Memory B cell (primary cell): Measurements from ENCODE around the gene KRT7.
"Not testable (repeated sequence)": the region's sequence is repeated elsewhere in the genome, so short reads cannot be mapped to it uniquely, and the experiment has no call there.

Experiments used
- ATAC-seq: fragments of 150-1000 bp; cut with Tn5 transposase; 2 replicates; pipeline ENCODE4 v1.10.0; 2021; ENCODE audit warnings: low read depth, mild to moderate bottlenecking, moderate library complexity
- DNase-seq, 2 donors: peaks; one replicate each; pipeline ENCODE4 v3.0.0; 2022; ENCODE audit warnings: low spot score in 2 of 2
- H3K27ac Mint-ChIP-seq: one replicate; pipeline ENCODE4 v1.8.0; 2022; ENCODE audit warnings: mild to moderate bottlenecking, moderate library complexity, mixed read lengths
- H3K27me3 Mint-ChIP-seq: one replicate; pipeline ENCODE4 v1.8.0; 2022; ENCODE audit warnings: mixed read lengths
- H3K36me3 Mint-ChIP-seq: one replicate; pipeline ENCODE4 v1.8.0; 2022; ENCODE audit warnings: mild to moderate bottlenecking, mixed read lengths
- H3K4me1 Mint-ChIP-seq: one replicate; pipeline ENCODE4 v1.8.0; 2022; ENCODE audit warnings: mixed read lengths
- H3K4me3 Mint-ChIP-seq: one replicate; pipeline ENCODE4 v1.8.0; 2022; ENCODE audit warnings: mild to moderate bottlenecking, moderate library complexity, mixed read lengths
- H3K9me3 Mint-ChIP-seq: one replicate; pipeline ENCODE4 v1.8.0; 2022; ENCODE audit warnings: mixed read lengths

Gene KRT7

GRCh38 chr12:52253391-52254179, 20.5 kb downstream of the KRT7 start:
- peaks cover 5% of the 10 kb centered on the region for H3K4me1 Mint-ChIP-seq
- H3K4me3 Mint-ChIP-seq = no peak overlapping the region
- DNase-seq (no peak), ATAC-seq (no peak)
- H3K9me3 Mint-ChIP-seq = no peaks in the 10 kb centered on the region
- H3K27ac Mint-ChIP-seq = no peak overlapping the region
- H3K36me3 Mint-ChIP-seq = no peaks in the 10 kb centered on the region
- H3K27me3 Mint-ChIP-seq = peaks cover 21% of the 10 kb centered on the region

- no peak overlapping the region for H3K27ac Mint-ChIP-seq
- ATAC-seq (no peak), DNase-seq (no peak)
- H3K27me3 Mint-ChIP-seq = peaks cover 23% of the 10 kb centered on the region
- H3K9me3 Mint-ChIP-seq = no peaks in the 10 kb centered on the region
- no peak overlapping the region for H3K4me3 Mint-ChIP-seq
- no peaks in the 10 kb centered on the region for H3K36me3 Mint-ChIP-seq
- peaks cover 5% of the 10 kb centered on the region for H3K4me1 Mint-ChIP-seq
Observed at GRCh38 chr12:52254180-52254964, 21.3 kb downstream of the KRT7 start.

- H3K9me3 Mint-ChIP-seq = no peaks in the 10 kb centered on the region
- no peak overlapping the region for H3K4me3 Mint-ChIP-seq
- peaks cover 15% of the 10 kb centered on the region for H3K27me3 Mint-ChIP-seq
- H3K27ac Mint-ChIP-seq = no peak overlapping the region
- ATAC-seq (no peak), DNase-seq (no peak)
- H3K36me3 Mint-ChIP-seq = no peaks in the 10 kb centered on the region
- no peaks in the 10 kb centered on the region for H3K4me1 Mint-ChIP-seq
Observed at GRCh38 chr12:52254965-52255751, 22.1 kb downstream of the KRT7 start.

GRCh38 chr12:52255926-52256583, 23.0 kb downstream of the KRT7 start:
- DNase-seq (no peak), ATAC-seq (no peak)
- no peaks in the 10 kb centered on the region for H3K36me3 Mint-ChIP-seq
- no peak overlapping the region for H3K4me3 Mint-ChIP-seq
- H3K4me1 Mint-ChIP-seq = no peaks in the 10 kb centered on the region
- peaks cover 14% of the 10 kb centered on the region for H3K27me3 Mint-ChIP-seq
- H3K27ac Mint-ChIP-seq = no peak overlapping the region
- H3K9me3 Mint-ChIP-seq = no peaks in the 10 kb centered on the region

GRCh38 chr12:52256584-52256935, 23.5 kb downstream of the KRT7 start:
- no peaks in the 10 kb centered on the region for H3K4me1 Mint-ChIP-seq
- DNase-seq = no peak
- H3K27me3 Mint-ChIP-seq = peaks cover 17% of the 10 kb centered on the region
- H3K9me3 Mint-ChIP-seq = no peaks in the 10 kb centered on the region
- H3K36me3 Mint-ChIP-seq = no peaks in the 10 kb centered on the region
- no peak overlapping the region for H3K4me3 Mint-ChIP-seq
- no peak for ATAC-seq
- no peak overlapping the region for H3K27ac Mint-ChIP-seq

GRCh38 chr12:52257074-52257551, 24.1 kb downstream of the KRT7 start:
- Mint-ChIP-seq H3K36me3 (no peaks in the 10 kb centered on the region), H3K9me3 (no peaks in the 10 kb centered on the region), H3K27ac (no peak overlapping the region), H3K27me3 (peaks cover 18% of the 10 kb centered on the region), H3K4me1 (no peaks in the 10 kb centered on the region), H3K4me3 (no peak overlapping the region)
- no peak for ATAC-seq
- no peak for DNase-seq

- H3K4me1 Mint-ChIP-seq = not testable (repeated sequence)
Observed at GRCh38 chr12:52257922-52258321, 24.9 kb downstream of the KRT7 start.

GRCh38 chr12:52258335-52258901, 25.4 kb downstream of the KRT7 start:
- no peaks in the 10 kb centered on the region for H3K4me1 Mint-ChIP-seq
- H3K27me3 Mint-ChIP-seq = peaks cover 17% of the 10 kb centered on the region

More at GRCh38 chr12:52257922-52258321, 24.9 kb downstream of the KRT7 start:
- not testable (repeated sequence) for H3K27ac Mint-ChIP-seq, H3K9me3 Mint-ChIP-seq, H3K36me3 Mint-ChIP-seq, ATAC-seq, H3K4me3 Mint-ChIP-seq, DNase-seq
- H3K27me3 Mint-ChIP-seq = peaks cover 20% of the 10 kb centered on the region

GRCh38 chr12:52259657-52260243, 26.7 kb downstream of the KRT7 start:
- no peak for ATAC-seq
- Mint-ChIP-seq H3K9me3 (peaks cover 1% of the 10 kb centered on the region), H3K4me3 (no peak overlapping the region), H3K36me3 (no peaks in the 10 kb centered on the region), H3K27me3 (peaks cover 18% of the 10 kb centered on the region), H3K27ac (no peak overlapping the region), H3K4me1 (no peaks in the 10 kb centered on the region)
- no peak for DNase-seq

More at GRCh38 chr12:52258335-52258901, 25.4 kb downstream of the KRT7 start:
- no peak overlapping the region for H3K27ac Mint-ChIP-seq
- H3K36me3 Mint-ChIP-seq = no peaks in the 10 kb centered on the region
- no peak overlapping the region for H3K4me3 Mint-ChIP-seq
- peaks cover 1% of the 10 kb centered on the region for H3K9me3 Mint-ChIP-seq
- DNase-seq (no peak), ATAC-seq (no peak)

GRCh38 chr12:52260361-52261207, 27.5 kb downstream of the KRT7 start:
- peaks cover 18% of the 10 kb centered on the region for H3K27me3 Mint-ChIP-seq
- H3K4me1 Mint-ChIP-seq = no peaks in the 10 kb centered on the region
- ATAC-seq (no peak), DNase-seq (no peak)
- no peak overlapping the region for H3K27ac Mint-ChIP-seq
- H3K4me3 Mint-ChIP-seq = no peak overlapping the region
- H3K36me3 Mint-ChIP-seq = no peaks in the 10 kb centered on the region
- peaks cover 1% of the 10 kb centered on the region for H3K9me3 Mint-ChIP-seq

GRCh38 chr12:52261208-52261484, 28.1 kb downstream of the KRT7 start:
- no peaks in the 10 kb centered on the region for H3K36me3 Mint-ChIP-seq
- ATAC-seq (no peak), DNase-seq (no peak)
- H3K27me3 Mint-ChIP-seq = peaks cover 17% of the 10 kb centered on the region
- H3K9me3 Mint-ChIP-seq = peaks cover 1% of the 10 kb centered on the region
- no peak overlapping the region for H3K27ac Mint-ChIP-seq
- H3K4me1 Mint-ChIP-seq = no peaks in the 10 kb centered on the region
- H3K4me3 Mint-ChIP-seq = no peak overlapping the region

- DNase-seq (no peak), ATAC-seq (no peak)
- H3K9me3 Mint-ChIP-seq = peaks cover 1% of the 10 kb centered on the region
- H3K36me3 Mint-ChIP-seq = no peaks in the 10 kb centered on the region
- no peaks in the 10 kb centered on the region for H3K4me1 Mint-ChIP-seq
- peaks cover 12% of the 10 kb centered on the region for H3K27me3 Mint-ChIP-seq
- H3K4me3 Mint-ChIP-seq = no peak overlapping the region
- no peak overlapping the region for H3K27ac Mint-ChIP-seq
Observed at GRCh38 chr12:52262286-52262685, 29.2 kb downstream of the KRT7 start.
